ENCODE measurements around the gene NOL11. TPM values are rescaled to one million over a fixed set of nuclear protein-coding genes. Genes with fewer than 3 reads are reported as not detected.
"Not testable (repeated sequence)": the region's sequence is repeated elsewhere in the genome, so short reads cannot be mapped to it uniquely, and the experiment has no call there.

Gene NOL11
- total and polyA plus RNA-seq, 4 donors, result 6.1 to 32.0 (median 22.4) TPM

- H3K4me3 ChIP-seq (ENCODE audit: low read length in 2 of 2), result no peak overlapping the region
- no peaks in the 10 kb centered on the region for H3K9me3 ChIP-seq (ENCODE audit: control insufficient read depth, low read length)
- ATAC-seq (ENCODE audit: low FRiP score), result no peak
- H3K27me3 ChIP-seq (ENCODE audit: control insufficient read depth in 1 of 2, insufficient read depth in 2 of 2, low read length in 1 of 2), result peaks cover 0 to 2% of the 10 kb centered on the region in 2 donors
- H3K27ac ChIP-seq (ENCODE audit: low read depth in 1 of 2, low read length in 2 of 2), result no peak overlapping the region
- WGBS, 2 donors, result 94 to 96% methylated on average over 4 of the region's 4 CpGs
- intact Hi-C loops (cut with DNase I), result no loop called here
- no peak for DNase-seq
- peaks cover 0 to 5% of the 10 kb centered on the region in 2 donors for H3K4me1 ChIP-seq (ENCODE audit: control insufficient read depth in 1 of 2, insufficient read depth in 2 of 2, low read length in 2 of 2)
- H3K36me3 ChIP-seq (ENCODE audit: control insufficient read depth in 1 of 2, insufficient read depth in 2 of 2, low read length in 1 of 2), result no peaks in the 10 kb centered on the region
Measured at GRCh38 chr17:67696853-67697498, 20.8 kb upstream of the NOL11 start.

DNA sequence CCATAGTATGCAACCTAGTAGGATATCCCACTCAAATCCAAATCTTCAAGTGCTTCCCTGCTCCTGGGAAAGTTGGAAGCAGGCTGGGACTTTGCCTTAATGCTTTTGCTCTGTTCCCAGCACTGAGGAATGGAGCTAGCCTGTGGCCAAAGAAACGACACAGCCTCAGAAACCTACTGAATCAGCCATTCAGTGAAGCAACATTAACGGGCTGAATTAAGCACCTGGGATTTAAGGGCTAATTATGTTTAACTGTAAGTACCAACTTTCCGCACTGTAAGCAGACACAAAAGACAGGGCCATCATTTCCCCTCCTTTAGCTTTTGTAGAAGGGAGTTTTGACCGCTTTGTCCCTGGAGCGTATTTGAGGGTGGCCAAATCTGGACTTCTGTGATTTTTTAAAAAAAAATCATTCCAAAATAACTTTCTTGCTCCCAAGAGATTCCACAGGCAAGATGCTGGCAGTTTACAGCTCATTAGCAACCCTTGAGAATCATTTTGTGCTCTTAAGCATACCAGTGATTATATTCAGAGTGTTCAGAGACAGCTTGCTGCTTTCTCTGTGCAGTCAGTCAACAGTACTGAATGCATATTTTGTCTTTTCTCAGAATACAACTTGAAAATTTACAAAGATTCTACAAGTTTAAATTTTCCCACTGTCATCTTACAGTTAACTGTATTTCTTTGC is 17.6 kb upstream of the NOL11 start:
- 60 to 68% methylated on average over 5 of the region's 5 CpGs for WGBS, 2 donors
- Histone ChIP-seq H3K27ac (ENCODE audit: low read depth in 1 of 2, low read length in 2 of 2) (no peak overlapping the region), H3K9me3 (ENCODE audit: control insufficient read depth, low read length) (no peaks in the 10 kb centered on the region), H3K4me1 (ENCODE audit: control insufficient read depth in 1 of 2, insufficient read depth in 2 of 2, low read length in 2 of 2) (peaks cover 0 to 5% of the 10 kb centered on the region in 2 donors), H3K27me3 (ENCODE audit: control insufficient read depth in 1 of 2, insufficient read depth in 2 of 2, low read length in 1 of 2) (peaks cover 0 to 2% of the 10 kb centered on the region in 2 donors), H3K4me3 (ENCODE audit: low read length in 2 of 2) (no peak overlapping the region), H3K36me3 (ENCODE audit: control insufficient read depth in 1 of 2, insufficient read depth in 2 of 2, low read length in 1 of 2) (no peaks in the 10 kb centered on the region)
- ATAC-seq (ENCODE audit: low FRiP score), result no peak
- DNase-seq, result no peak
- intact Hi-C loops (cut with DNase I), result no loop called here

DNA sequence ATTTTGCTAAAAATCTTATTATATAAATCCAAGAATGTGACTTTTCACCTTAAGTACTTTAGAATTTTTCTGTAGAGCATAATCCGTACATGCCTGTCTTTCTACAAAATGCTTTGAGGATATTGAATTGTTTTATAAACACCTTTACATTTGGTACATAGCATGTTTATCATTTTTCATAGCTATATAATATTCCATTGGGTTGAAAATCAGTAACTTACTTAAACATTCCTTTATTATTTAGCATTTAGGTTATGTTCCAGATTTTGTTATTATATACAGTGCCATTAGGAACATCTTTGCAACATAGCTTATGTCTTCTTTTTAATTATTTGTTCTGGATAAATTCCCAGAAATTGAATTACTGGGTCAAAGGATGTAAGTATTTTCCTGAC is 17.0 kb upstream of the NOL11 start:
- intact Hi-C loops (cut with DNase I), result no loop called here
- H3K9me3 ChIP-seq (ENCODE audit: control insufficient read depth, low read length), result no peaks in the 10 kb centered on the region

DNA sequence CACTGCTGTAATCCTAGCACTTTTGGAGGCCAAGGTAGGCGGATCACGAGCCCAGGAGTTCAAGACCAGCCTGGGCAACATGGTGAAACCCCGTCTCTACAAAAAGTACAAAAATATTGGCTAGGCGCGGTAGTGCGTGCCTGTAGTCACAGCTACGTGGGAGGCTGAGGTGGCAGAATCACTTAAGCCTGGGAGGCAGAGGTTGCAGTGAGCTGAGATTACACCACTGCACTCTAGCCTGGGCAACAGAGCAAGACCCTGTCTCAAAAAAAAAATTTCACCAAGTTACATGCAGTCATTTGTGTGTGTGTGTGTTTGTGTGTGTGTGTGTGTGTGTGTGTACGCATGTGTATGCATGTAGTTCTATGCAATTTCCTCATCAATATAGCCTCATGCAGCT is 14.9 kb upstream of the NOL11 start:
- H3K27ac ChIP-seq (ENCODE audit: low read depth in 1 of 2, low read length in 2 of 2); H3K36me3 ChIP-seq (ENCODE audit: control insufficient read depth in 1 of 2, insufficient read depth in 2 of 2, low read length in 1 of 2); intact Hi-C loops (cut with DNase I); ATAC-seq (ENCODE audit: low FRiP score); H3K4me1 ChIP-seq (ENCODE audit: control insufficient read depth in 1 of 2, insufficient read depth in 2 of 2, low read length in 2 of 2); H3K4me3 ChIP-seq (ENCODE audit: low read length in 2 of 2); H3K9me3 ChIP-seq (ENCODE audit: control insufficient read depth, low read length); H3K27me3 ChIP-seq (ENCODE audit: control insufficient read depth in 1 of 2, insufficient read depth in 2 of 2, low read length in 1 of 2); DNase-seq: not testable (repeated sequence)
- 86 to 95% methylated on average over 8 of the region's 8 CpGs for WGBS, 2 donors

More for the DNA sequence above, 17.0 kb upstream of the NOL11 start:
- ATAC-seq (ENCODE audit: low FRiP score) (no peak), DNase-seq (no peak)
- 84 to 88% methylated on average over 1 of the region's 1 CpG for WGBS, 2 donors
- Histone ChIP-seq H3K27me3 (ENCODE audit: control insufficient read depth in 1 of 2, insufficient read depth in 2 of 2, low read length in 1 of 2) (peaks cover 0 to 2% of the 10 kb centered on the region in 2 donors), H3K36me3 (ENCODE audit: control insufficient read depth in 1 of 2, insufficient read depth in 2 of 2, low read length in 1 of 2) (no peaks in the 10 kb centered on the region), H3K27ac (ENCODE audit: low read depth in 1 of 2, low read length in 2 of 2) (no peak overlapping the region), H3K4me1 (ENCODE audit: control insufficient read depth in 1 of 2, insufficient read depth in 2 of 2, low read length in 2 of 2) (peaks cover 0 to 5% of the 10 kb centered on the region in 2 donors), H3K4me3 (ENCODE audit: low read length in 2 of 2) (no peak overlapping the region)

DNA sequence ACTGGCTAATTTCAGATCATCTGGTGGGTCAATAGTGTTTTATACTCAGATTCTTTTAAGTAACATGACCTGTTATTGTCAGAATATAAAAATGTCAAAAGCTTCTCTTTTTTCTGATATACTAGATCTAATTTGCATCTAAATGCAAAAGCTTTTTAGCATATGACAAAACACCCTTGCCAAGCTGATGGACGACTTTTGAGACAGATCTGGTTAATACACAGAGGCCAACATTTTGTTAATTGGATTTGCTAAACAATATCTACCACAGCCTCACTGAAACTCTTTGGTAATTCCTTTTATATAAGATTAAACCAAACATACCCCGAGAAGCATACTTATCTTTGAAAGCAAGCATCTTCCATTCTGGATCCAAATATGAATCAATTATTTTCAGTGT is 10.3 kb upstream of the NOL11 start:
- H3K36me3 ChIP-seq (ENCODE audit: control insufficient read depth in 1 of 2, insufficient read depth in 2 of 2, low read length in 1 of 2), result no peaks in the 10 kb centered on the region
- H3K27ac ChIP-seq (ENCODE audit: low read depth in 1 of 2, low read length in 2 of 2), result no peak overlapping the region
- no peaks in the 10 kb centered on the region for H3K27me3 ChIP-seq (ENCODE audit: control insufficient read depth in 1 of 2, insufficient read depth in 2 of 2, low read length in 1 of 2)
- H3K4me1 ChIP-seq (ENCODE audit: control insufficient read depth in 1 of 2, insufficient read depth in 2 of 2, low read length in 2 of 2), result no peaks in the 10 kb centered on the region
- intact Hi-C loops (cut with DNase I), result no loop called here
- H3K4me3 ChIP-seq (ENCODE audit: low read length in 2 of 2), result no peak overlapping the region
- 64 to 67% methylated on average over 2 of the region's 2 CpGs for WGBS, 2 donors
- ATAC-seq (ENCODE audit: low FRiP score), result no peak
- no peak for DNase-seq
- H3K9me3 ChIP-seq (ENCODE audit: control insufficient read depth, low read length), result no peaks in the 10 kb centered on the region

DNA sequence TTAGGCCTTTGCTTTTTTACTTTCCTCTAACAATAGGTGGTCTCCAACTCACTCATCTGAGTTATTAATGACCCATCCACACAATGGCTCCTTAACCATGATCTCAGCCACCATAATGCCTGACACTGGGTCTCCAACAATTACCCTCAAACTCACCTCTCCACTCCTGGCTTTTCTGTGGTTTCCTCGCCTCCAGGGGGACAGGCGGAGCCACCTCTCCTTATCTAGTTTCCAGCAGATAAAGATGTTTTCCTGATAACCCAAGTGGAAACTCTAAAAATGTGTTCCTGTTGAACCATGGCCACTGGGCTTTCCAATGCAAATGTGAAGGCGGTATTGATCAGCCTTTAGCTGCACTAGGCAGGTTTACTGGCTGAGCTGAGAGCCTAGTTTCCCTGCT is 9.4 kb upstream of the NOL11 start:
- intact Hi-C loops (cut with DNase I), result no loop called here
- no peaks in the 10 kb centered on the region for H3K27me3 ChIP-seq (ENCODE audit: control insufficient read depth in 1 of 2, insufficient read depth in 2 of 2, low read length in 1 of 2)
- H3K4me3 ChIP-seq (ENCODE audit: low read length in 2 of 2), result no peak overlapping the region
- no peaks in the 10 kb centered on the region for H3K36me3 ChIP-seq (ENCODE audit: control insufficient read depth in 1 of 2, insufficient read depth in 2 of 2, low read length in 1 of 2)
- no peaks in the 10 kb centered on the region for H3K4me1 ChIP-seq (ENCODE audit: control insufficient read depth in 1 of 2, insufficient read depth in 2 of 2, low read length in 2 of 2)
- WGBS, 2 donors, result 85 to 91% methylated on average over 3 of the region's 3 CpGs
- H3K27ac ChIP-seq (ENCODE audit: low read depth in 1 of 2, low read length in 2 of 2), result no peak overlapping the region
- ATAC-seq (ENCODE audit: low FRiP score) (no peak), DNase-seq (no peak)
- no peaks in the 10 kb centered on the region for H3K9me3 ChIP-seq (ENCODE audit: control insufficient read depth, low read length)

DNA sequence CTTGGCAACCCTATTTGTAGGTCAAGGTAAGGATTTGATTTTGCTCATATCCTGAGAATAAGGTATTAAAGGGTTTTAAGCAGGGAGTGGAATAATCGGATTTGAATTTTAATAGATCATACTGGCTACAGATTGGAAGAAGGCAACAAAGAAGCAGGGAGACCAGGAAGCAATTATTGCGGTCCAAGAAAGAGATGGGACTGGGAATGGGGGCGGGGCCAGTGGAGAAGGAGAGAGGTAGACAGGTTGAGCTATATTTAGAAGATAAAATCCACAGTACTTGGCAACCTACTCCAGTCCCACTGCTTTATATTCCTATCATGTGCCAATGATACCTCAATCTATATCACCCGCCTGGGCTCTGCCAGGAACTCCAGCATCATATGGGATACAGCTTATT is 5.8 kb upstream of the NOL11 start:
- H3K9me3 ChIP-seq (ENCODE audit: control insufficient read depth, low read length), result no peaks in the 10 kb centered on the region
- no peaks in the 10 kb centered on the region for H3K27me3 ChIP-seq (ENCODE audit: control insufficient read depth in 1 of 2, insufficient read depth in 2 of 2, low read length in 1 of 2)
- no peak overlapping the region for H3K4me3 ChIP-seq (ENCODE audit: low read length in 2 of 2)
- H3K27ac ChIP-seq (ENCODE audit: low read depth in 1 of 2, low read length in 2 of 2), result no peak overlapping the region
- ATAC-seq (ENCODE audit: low FRiP score) (no peak), DNase-seq (no peak)
- no peaks in the 10 kb centered on the region for H3K36me3 ChIP-seq (ENCODE audit: control insufficient read depth in 1 of 2, insufficient read depth in 2 of 2, low read length in 1 of 2)
- intact Hi-C loops (cut with DNase I), result no loop called here
- WGBS, 2 donors, result 77 to 78% methylated on average over 4 of the region's 4 CpGs
- peaks cover 0 to 1% of the 10 kb centered on the region in 2 donors for H3K4me1 ChIP-seq (ENCODE audit: control insufficient read depth in 1 of 2, insufficient read depth in 2 of 2, low read length in 2 of 2)

DNA sequence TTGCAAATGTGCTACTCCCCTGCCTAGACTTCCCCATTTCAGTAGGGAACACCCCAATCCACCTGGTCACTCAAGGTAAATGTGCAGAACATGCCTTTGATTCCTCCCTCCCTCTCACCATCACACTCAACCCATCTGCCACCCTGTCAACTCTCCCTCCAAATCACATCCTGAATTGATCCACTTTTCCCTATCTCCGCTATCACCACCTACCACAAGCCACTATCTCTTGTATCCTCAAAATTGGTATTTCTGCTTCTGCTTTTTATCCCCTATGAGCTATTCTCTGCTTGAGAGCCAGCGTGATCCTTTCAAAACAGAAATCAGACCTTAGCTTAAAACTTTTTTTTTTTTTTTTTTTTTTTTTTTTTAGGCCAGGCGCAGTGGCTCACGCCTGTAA is 5.4 kb upstream of the NOL11 start:
- Histone ChIP-seq H3K36me3 (ENCODE audit: control insufficient read depth in 1 of 2, insufficient read depth in 2 of 2, low read length in 1 of 2) (no peaks in the 10 kb centered on the region), H3K4me1 (ENCODE audit: control insufficient read depth in 1 of 2, insufficient read depth in 2 of 2, low read length in 2 of 2) (peaks cover 0 to 1% of the 10 kb centered on the region in 2 donors), H3K4me3 (ENCODE audit: low read length in 2 of 2) (no peak overlapping the region), H3K9me3 (ENCODE audit: control insufficient read depth, low read length) (no peaks in the 10 kb centered on the region), H3K27me3 (ENCODE audit: control insufficient read depth in 1 of 2, insufficient read depth in 2 of 2, low read length in 1 of 2) (no peaks in the 10 kb centered on the region), H3K27ac (ENCODE audit: low read depth in 1 of 2, low read length in 2 of 2) (no peak overlapping the region)
- WGBS, 2 donors, result 93 to 95% methylated on average over 4 of the region's 4 CpGs
- no peak for ATAC-seq (ENCODE audit: low FRiP score)
- intact Hi-C loops (cut with DNase I), result no loop called here
- no peak for DNase-seq

DNA sequence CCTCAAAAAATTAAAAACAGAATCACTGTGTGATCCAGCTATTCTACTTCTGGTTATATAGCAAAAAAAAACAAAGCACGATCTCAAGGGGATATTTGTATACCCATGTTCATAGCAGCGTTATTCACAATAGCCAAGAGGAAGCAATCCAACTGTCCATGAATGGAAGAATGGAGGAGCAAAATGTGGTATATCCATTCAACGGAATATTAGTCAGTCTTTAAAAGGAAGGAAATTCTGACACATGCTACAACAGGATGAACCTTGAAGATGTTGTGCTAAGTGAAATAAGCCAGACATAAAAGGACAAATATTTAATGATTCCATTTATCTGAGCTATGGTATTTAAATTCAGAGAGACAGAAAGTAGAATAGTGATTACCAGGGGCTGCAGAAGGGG is 4.6 kb upstream of the NOL11 start:
- DNase-seq, result no peak
- Histone ChIP-seq H3K4me1 (ENCODE audit: control insufficient read depth in 1 of 2, insufficient read depth in 2 of 2, low read length in 2 of 2) (peaks cover 0 to 1% of the 10 kb centered on the region in 2 donors), H3K4me3 (ENCODE audit: low read length in 2 of 2) (no peak overlapping the region), H3K27me3 (ENCODE audit: control insufficient read depth in 1 of 2, insufficient read depth in 2 of 2, low read length in 1 of 2) (no peaks in the 10 kb centered on the region), H3K9me3 (ENCODE audit: control insufficient read depth, low read length) (no peaks in the 10 kb centered on the region), H3K27ac (ENCODE audit: low read depth in 1 of 2, low read length in 2 of 2) (no peak overlapping the region), H3K36me3 (ENCODE audit: control insufficient read depth in 1 of 2, insufficient read depth in 2 of 2, low read length in 1 of 2) (no peaks in the 10 kb centered on the region)
- 91 to 96% methylated on average over 3 of the region's 3 CpGs for WGBS, 2 donors
- intact Hi-C loops (cut with DNase I), result no loop called here
- ATAC-seq (ENCODE audit: low FRiP score), result no peak

Measured in aorta (tissue), 5 donors.